HEK293T (cell line): ENCODE results near the gene DSN1.

Experiments used
- BHLHE40 ChIP-seq: fragments of 450-650 bp; IDR thresholded peaks from 2 replicates; pipeline ENCODE4 v1.6.1; 2016; ENCODE audit warnings: mild to moderate bottlenecking, moderate library complexity, borderline replicate concordance
- CTBP1 ChIP-seq: fragments of 450-650 bp; IDR thresholded peaks from 2 replicates; pipeline ENCODE4 v1.6.1; 2016; ENCODE audit warnings: borderline replicate concordance
- ELF4 ChIP-seq: fragments of 450-650 bp; IDR thresholded peaks from 2 replicates; pipeline ENCODE4 v1.6.1; 2017; ENCODE audit warnings: antibody characterized with exemption
- FOXK2 ChIP-seq: fragments of 450-650 bp; IDR thresholded peaks from 2 replicates; pipeline ENCODE4 v1.6.1; 2016; ENCODE audit warnings: mild to moderate bottlenecking
- FOXM1 ChIP-seq: fragments of 450-650 bp; IDR thresholded peaks from 2 replicates; pipeline ENCODE4 v1.6.1; 2017; ENCODE audit warnings: mild to moderate bottlenecking, borderline replicate concordance
- HDGF ChIP-seq: fragments of 450-650 bp; IDR thresholded peaks from 2 replicates; pipeline ENCODE4 v1.6.1; 2017; ENCODE audit warnings: antibody characterized with exemption, borderline replicate concordance
- L3MBTL2 ChIP-seq: fragments of 450-650 bp; conservative IDR thresholded peaks from 2 replicates; pipeline ENCODE4 v1.6.1; 2016; ENCODE audit warnings: mild to moderate bottlenecking
- LEF1 ChIP-seq: fragments of 450-650 bp; IDR thresholded peaks from 2 replicates; pipeline ENCODE4 v1.6.1; 2017; ENCODE audit warnings: mild to moderate bottlenecking, borderline replicate concordance
- SP1 ChIP-seq: fragments of 450-650 bp; IDR thresholded peaks from 2 replicates; pipeline ENCODE4 v1.6.1; 2017
- TARDBP ChIP-seq: fragments of 450-650 bp; IDR thresholded peaks from 2 replicates; pipeline ENCODE4 v1.6.1; 2016

DNA sequence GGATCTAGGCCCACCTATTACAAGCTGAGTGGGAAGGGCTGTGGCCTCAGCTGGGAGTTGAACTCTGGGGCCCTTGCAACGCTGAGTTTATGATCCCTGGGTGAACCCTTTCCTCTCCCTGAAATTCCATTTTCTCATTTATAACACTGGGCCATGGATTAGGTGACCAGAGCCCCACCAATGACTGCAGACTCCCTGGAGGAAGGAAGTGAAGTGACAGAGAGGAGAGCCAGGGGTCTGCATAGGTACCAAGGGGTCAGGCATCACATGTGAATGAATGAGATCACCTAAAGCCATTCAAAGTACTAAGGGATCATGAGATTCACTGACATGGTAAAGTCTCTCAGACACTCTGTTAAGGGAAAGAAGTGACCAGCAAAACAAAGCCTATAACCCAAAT, 46.5 kb upstream of the DSN1 start:
- TF ChIP-seq ELF4 (no peak), BHLHE40 (no peak), TARDBP (no peak), FOXM1 (no peak), HDGF (no peak), SP1 (no peak), LEF1 (no peak), L3MBTL2 (no peak), CTBP1 (no peak), FOXK2 (no peak)
